Measurements from ENCODE around the gene PLA2G4C.

DNA sequence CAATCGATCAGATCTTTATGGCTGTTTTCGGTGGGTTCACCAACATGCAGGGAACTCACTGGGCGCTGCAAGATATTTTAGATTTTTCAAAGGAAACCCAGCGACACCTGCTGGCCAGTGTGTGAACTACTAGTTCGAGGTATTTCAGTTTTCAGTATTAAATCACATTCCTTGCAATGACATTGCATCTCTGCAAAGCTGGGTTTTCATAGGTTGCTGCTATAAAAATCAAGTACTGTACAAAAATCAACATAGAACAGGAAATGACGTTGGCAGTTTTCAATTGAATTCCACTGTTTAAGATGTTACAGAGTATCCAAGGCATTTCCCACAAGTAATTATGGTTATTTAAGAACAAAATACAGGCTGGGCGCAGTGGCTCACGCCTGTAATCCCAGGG is 41.9 kb upstream of the PLA2G4C start:
- TF ChIP-seq, protein P1, sequence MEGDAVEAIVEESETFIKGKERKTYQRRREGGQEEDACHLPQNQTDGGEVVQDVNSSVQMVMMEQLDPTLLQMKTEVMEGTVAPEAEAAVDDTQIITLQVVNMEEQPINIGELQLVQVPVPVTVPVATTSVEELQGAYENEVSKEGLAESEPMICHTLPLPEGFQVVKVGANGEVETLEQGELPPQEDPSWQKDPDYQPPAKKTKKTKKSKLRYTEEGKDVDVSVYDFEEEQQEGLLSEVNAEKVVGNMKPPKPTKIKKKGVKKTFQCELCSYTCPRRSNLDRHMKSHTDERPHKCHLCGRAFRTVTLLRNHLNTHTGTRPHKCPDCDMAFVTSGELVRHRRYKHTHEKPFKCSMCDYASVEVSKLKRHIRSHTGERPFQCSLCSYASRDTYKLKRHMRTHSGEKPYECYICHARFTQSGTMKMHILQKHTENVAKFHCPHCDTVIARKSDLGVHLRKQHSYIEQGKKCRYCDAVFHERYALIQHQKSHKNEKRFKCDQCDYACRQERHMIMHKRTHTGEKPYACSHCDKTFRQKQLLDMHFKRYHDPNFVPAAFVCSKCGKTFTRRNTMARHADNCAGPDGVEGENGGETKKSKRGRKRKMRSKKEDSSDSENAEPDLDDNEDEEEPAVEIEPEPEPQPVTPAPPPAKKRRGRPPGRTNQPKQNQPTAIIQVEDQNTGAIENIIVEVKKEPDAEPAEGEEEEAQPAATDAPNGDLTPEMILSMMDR (IDR thresholded peaks at IDR 0.05): peak in 1 of 3 donors; percentile 73
- TF ChIP-seq POLR2A (IDR thresholded peaks at IDR 0.05): no peak
